ENCODE data around the gene OR10T2. TPM values are rescaled to one million over a fixed set of nuclear protein-coding genes. Genes with fewer than 3 reads are reported as not detected.
"Not testable (repeated sequence)": the region's sequence is repeated elsewhere in the genome, so short reads cannot be mapped to it uniquely, and the experiment has no call there.

The OR10T2 gene
- total RNA-seq, 1 donor from 2014 or later, result not detected

- H3K4me1 Mint-ChIP-seq (ENCODE audit: unreplicated experiment), result no peaks in the 10 kb centered on the region
- DNase-seq (ENCODE audit: extremely low spot score, unreplicated experiment), result no peak
- H3K27ac Mint-ChIP-seq, result no peak overlapping the region
- no peaks in the 10 kb centered on the region for H3K9me3 Mint-ChIP-seq
- no peaks in the 10 kb centered on the region for H3K36me3 Mint-ChIP-seq
- no peaks in the 10 kb centered on the region for H3K27me3 Mint-ChIP-seq
- no peak overlapping the region for H3K4me3 Mint-ChIP-seq
- no peak for TF ChIP-seq CTCF (conservative IDR thresholded peaks at IDR 0.05)
These were observed 1.6 kb upstream of the OR10T2 start for GRCh38 chr1:158400871-158401270.

GRCh38 chr1:158396646-158397045 lies 2.6 kb downstream of the OR10T2 start:
- DNase-seq (ENCODE audit: extremely low spot score, unreplicated experiment), result no peak
- H3K4me1 Mint-ChIP-seq (ENCODE audit: unreplicated experiment), result no peaks in the 10 kb centered on the region
- H3K9me3 Mint-ChIP-seq, result no peaks in the 10 kb centered on the region
- no peak overlapping the region for H3K27ac Mint-ChIP-seq
- no peaks in the 10 kb centered on the region for H3K27me3 Mint-ChIP-seq
- H3K4me3 Mint-ChIP-seq, result no peak overlapping the region
- no peak for TF ChIP-seq CTCF (conservative IDR thresholded peaks at IDR 0.05)
- no peaks in the 10 kb centered on the region for H3K36me3 Mint-ChIP-seq

GRCh38 chr1:158393476-158393875 lies 5.8 kb downstream of the OR10T2 start:
- no peaks in the 10 kb centered on the region for H3K36me3 Mint-ChIP-seq
- no peaks in the 10 kb centered on the region for H3K9me3 Mint-ChIP-seq
- no peak for DNase-seq (ENCODE audit: extremely low spot score, unreplicated experiment)
- no peak overlapping the region for H3K27ac Mint-ChIP-seq
- no peaks in the 10 kb centered on the region for H3K27me3 Mint-ChIP-seq
- H3K4me1 Mint-ChIP-seq (ENCODE audit: unreplicated experiment), result no peaks in the 10 kb centered on the region
- H3K4me3 Mint-ChIP-seq, result no peak overlapping the region
- TF ChIP-seq CTCF (conservative IDR thresholded peaks at IDR 0.05), result no peak

- no peaks in the 10 kb centered on the region for H3K27me3 Mint-ChIP-seq
- no peaks in the 10 kb centered on the region for H3K4me1 Mint-ChIP-seq (ENCODE audit: unreplicated experiment)
- H3K9me3 Mint-ChIP-seq, result no peaks in the 10 kb centered on the region
- TF ChIP-seq CTCF (conservative IDR thresholded peaks at IDR 0.05), result no peak
- DNase-seq (ENCODE audit: extremely low spot score, unreplicated experiment), result no peak
- H3K27ac Mint-ChIP-seq, result no peak overlapping the region
- no peaks in the 10 kb centered on the region for H3K36me3 Mint-ChIP-seq
- H3K4me3 Mint-ChIP-seq, result no peak overlapping the region
These were observed 8.2 kb downstream of the OR10T2 start for GRCh38 chr1:158391099-158391498.

- no peak for DNase-seq (ENCODE audit: extremely low spot score, unreplicated experiment)
- H3K36me3 Mint-ChIP-seq, result no peaks in the 10 kb centered on the region
- H3K27me3 Mint-ChIP-seq, result no peaks in the 10 kb centered on the region
- no peak for TF ChIP-seq CTCF (conservative IDR thresholded peaks at IDR 0.05)
- H3K9me3 Mint-ChIP-seq, result no peaks in the 10 kb centered on the region
- H3K4me1 Mint-ChIP-seq (ENCODE audit: unreplicated experiment), result no peaks in the 10 kb centered on the region
- H3K27ac Mint-ChIP-seq, result no peak overlapping the region
- no peak overlapping the region for H3K4me3 Mint-ChIP-seq
These were observed 8.9 kb downstream of the OR10T2 start for GRCh38 chr1:158390331-158390730.

GRCh38 chr1:158374860-158375259 lies 24.4 kb downstream of the OR10T2 start:
- no peaks in the 10 kb centered on the region for H3K36me3 Mint-ChIP-seq
- no peak for DNase-seq (ENCODE audit: extremely low spot score, unreplicated experiment)
- no peaks in the 10 kb centered on the region for H3K4me1 Mint-ChIP-seq (ENCODE audit: unreplicated experiment)
- no peaks in the 10 kb centered on the region for H3K27me3 Mint-ChIP-seq
- TF ChIP-seq CTCF (conservative IDR thresholded peaks at IDR 0.05), result no peak
- H3K4me3 Mint-ChIP-seq, result no peak overlapping the region
- H3K9me3 Mint-ChIP-seq, result no peaks in the 10 kb centered on the region
- no peak overlapping the region for H3K27ac Mint-ChIP-seq

- H3K27ac Mint-ChIP-seq; DNase-seq (ENCODE audit: extremely low spot score, unreplicated experiment); H3K27me3 Mint-ChIP-seq; H3K9me3 Mint-ChIP-seq; H3K36me3 Mint-ChIP-seq; H3K4me1 Mint-ChIP-seq (ENCODE audit: unreplicated experiment); H3K4me3 Mint-ChIP-seq: not testable (repeated sequence)
These were observed 25.2 kb downstream of the OR10T2 start for GRCh38 chr1:158374101-158374500.

Measured in type B pancreatic cell (in vitro differentiated cells).